Thymus (tissue), 11 donors: Measurements from ENCODE around the gene METTL16. TPM values are rescaled to one million over a fixed set of nuclear protein-coding genes. Genes with fewer than 3 reads are reported as not detected.

Experiments
- DNase-seq, 9 donors: peaks; one replicate each; pipeline ENCODE4 v3.0.0-alpha.2; 2013; ENCODE audit warnings: low spot score in 9 of 9, low read depth in 6 of 9, missing footprints in 1 of 9
- H3K27ac ChIP-seq, 2 donors: one replicate each; pipeline ENCODE4 v1.5.1; 2013; ENCODE audit warnings: control low read depth in 1 of 2, low read depth in 1 of 2, low read length in 1 of 2, mild to moderate bottlenecking in 1 of 2, moderate library complexity in 1 of 2
- H3K27me3 ChIP-seq, 2 donors: one replicate each; pipeline ENCODE4 v1.5.1; 2013; ENCODE audit warnings: low read length in 1 of 2; ENCODE audit not compliant: control insufficient read depth in 2 of 2, insufficient read depth in 1 of 2
- H3K36me3 ChIP-seq, 2 donors: one replicate each; pipeline ENCODE4 v1.5.1; 2013; ENCODE audit warnings: low read length in 1 of 2, mild to moderate bottlenecking in 1 of 2, moderate library complexity in 1 of 2; ENCODE audit not compliant: control insufficient read depth in 2 of 2, insufficient read depth in 2 of 2
- H3K4me1 ChIP-seq, 2 donors: one replicate each; pipeline ENCODE4 v1.5.1; 2013; ENCODE audit warnings: low read length in 2 of 2; ENCODE audit not compliant: control insufficient read depth in 2 of 2, insufficient read depth in 2 of 2
- H3K4me3 ChIP-seq, 2 donors: one replicate each; pipeline ENCODE4 v1.5.1; 2013; ENCODE audit warnings: low read length in 2 of 2, control low read depth in 1 of 2, mild to moderate bottlenecking in 1 of 2
- H3K9me3 ChIP-seq, 2 donors: one replicate each; pipeline ENCODE4 v1.5.1; 2013; ENCODE audit warnings: low read length in 1 of 2, mild to moderate bottlenecking in 1 of 2; ENCODE audit not compliant: control insufficient read depth in 2 of 2, insufficient read depth in 1 of 2
- WGBS: extraction: QIAGEN DNeasy Blood & Tissue Kit; methylation state at CpG from one replicate; pipeline ENCODE4 v1.1.7; 2013; 5-methylcytosine and 5-hydroxymethylcytosine counted together
- polyA plus RNA-seq: library from polyadenylated mRNA; stranded (reverse); fragments of 200-250 nt; gene quantifications from one replicate; pipeline ENCODE4 v1.2.3, GENCODE V29; 2013
- total RNA-seq: library from RNA; stranded (reverse); fragments of 120-200 nt; gene quantifications from one replicate; pipeline ENCODE4 v1.2.4, GENCODE V29; 2013
- donor health status: healthy.

The METTL16 gene
- total and polyA plus RNA-seq, 2 donors: 19.2 to 37.1 TPM

DNA sequence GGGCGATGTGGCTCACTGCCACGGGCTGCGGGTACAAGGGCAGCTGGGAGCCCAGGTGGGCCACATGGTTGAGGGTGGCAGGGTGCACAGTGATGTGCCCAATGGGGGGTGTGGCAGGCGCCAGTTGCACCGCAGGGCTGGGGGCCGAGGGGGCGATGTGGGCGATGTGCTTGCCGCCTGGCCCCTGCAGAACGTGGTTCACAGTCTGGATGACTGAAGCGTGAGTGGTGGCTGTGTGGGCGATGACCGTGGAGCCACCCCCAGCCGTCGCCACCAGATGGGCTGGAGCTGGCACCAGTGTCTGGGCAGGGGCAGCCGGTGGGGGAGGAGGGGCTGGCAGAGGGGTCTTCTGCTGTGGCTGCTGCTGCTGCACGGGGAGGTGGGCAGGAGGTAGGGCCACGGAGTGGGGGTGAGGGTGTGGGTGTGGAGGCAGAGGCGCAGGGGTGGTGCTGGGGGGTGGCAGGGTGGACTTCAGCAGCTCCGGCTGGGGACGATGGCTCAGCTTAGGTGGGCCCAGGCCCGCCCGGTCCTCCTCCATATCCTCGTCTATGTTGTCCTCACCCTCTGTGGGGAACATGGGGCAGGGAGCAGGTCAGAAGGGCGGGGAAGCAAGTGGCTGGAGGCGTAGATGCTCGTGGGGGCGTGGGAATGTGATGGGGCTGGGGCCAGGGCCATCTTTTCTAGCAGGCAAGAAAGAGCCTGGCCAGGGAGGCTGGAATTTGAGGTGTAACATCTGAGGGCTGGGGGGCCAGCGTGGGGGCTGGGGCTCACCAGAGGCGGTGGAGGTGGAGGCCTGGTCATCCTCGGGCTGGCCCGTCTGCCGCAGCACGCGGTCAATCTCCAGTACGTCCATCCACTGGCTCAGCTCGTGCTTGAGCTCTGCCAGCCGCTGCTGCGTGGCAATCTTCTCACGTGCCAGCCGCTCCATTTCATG is 124.3 kb downstream of the METTL16 start:
- peaks cover 33 to 38% of the 10 kb centered on the region in 2 donors for H3K36me3 ChIP-seq
- H3K4me3 ChIP-seq: no peak overlapping the region
- no peaks in the 10 kb centered on the region for H3K27me3 ChIP-seq
- no peak for DNase-seq
- no peak overlapping the region for H3K27ac ChIP-seq
- peaks cover 11 to 31% of the 10 kb centered on the region in 2 donors for H3K4me1 ChIP-seq
- no peaks in the 10 kb centered on the region for H3K9me3 ChIP-seq
- 98% methylated on average over 41 of the region's 41 CpGs for WGBS

GRCh38 chr17:2386400-2387085 is 125.1 kb downstream of the METTL16 start:
- peaks cover 33 to 38% of the 10 kb centered on the region in 2 donors for H3K36me3 ChIP-seq
- no peaks in the 10 kb centered on the region for H3K9me3 ChIP-seq
- H3K4me1 ChIP-seq: peaks cover 4 to 23% of the 10 kb centered on the region in 2 donors
- DNase-seq: no peak
- no peak overlapping the region for H3K4me3 ChIP-seq
- H3K27ac ChIP-seq: no peak overlapping the region
- H3K27me3 ChIP-seq: no peaks in the 10 kb centered on the region
- WGBS: 93% methylated on average over 22 of the region's 22 CpGs

GRCh38 chr17:2385240-2386210 is 126.2 kb downstream of the METTL16 start:
- no peaks in the 10 kb centered on the region for H3K27me3 ChIP-seq
- H3K4me3 ChIP-seq: no peak overlapping the region
- H3K27ac ChIP-seq: no peak overlapping the region
- H3K9me3 ChIP-seq: no peaks in the 10 kb centered on the region
- H3K4me1 ChIP-seq: peaks cover 2 to 15% of the 10 kb centered on the region in 2 donors
- no peak for DNase-seq
- H3K36me3 ChIP-seq: peaks cover 33 to 38% of the 10 kb centered on the region in 2 donors
- 96% methylated on average over 18 of the region's 18 CpGs for WGBS

- Histone ChIP-seq H3K4me1 (peaks cover 0 to 10% of the 10 kb centered on the region in 2 donors), H3K36me3 (peaks cover 29 to 39% of the 10 kb centered on the region in 2 donors), H3K27ac (no peak overlapping the region), H3K4me3 (no peak overlapping the region), H3K27me3 (no peaks in the 10 kb centered on the region), H3K9me3 (no peaks in the 10 kb centered on the region)
- no peak for DNase-seq
- 95% methylated on average over 22 of the region's 22 CpGs for WGBS
These were observed 127.1 kb downstream of the METTL16 start for GRCh38 chr17:2384439-2385127.

GRCh38 chr17:2383628-2384167 is 128.0 kb downstream of the METTL16 start:
- 94% methylated on average over 11 of the region's 11 CpGs for WGBS
- peaks cover 0 to 4% of the 10 kb centered on the region in 2 donors for H3K4me1 ChIP-seq
- no peak overlapping the region for H3K27ac ChIP-seq

GRCh38 chr17:2380950-2381649 is 130.6 kb downstream of the METTL16 start:
- Histone ChIP-seq H3K4me3 (no peak overlapping the region), H3K4me1 (peaks cover 0 to 3% of the 10 kb centered on the region in 2 donors), H3K27ac (no peak overlapping the region), H3K27me3 (no peaks in the 10 kb centered on the region), H3K9me3 (no peaks in the 10 kb centered on the region), H3K36me3 (peaks cover 32 to 38% of the 10 kb centered on the region in 2 donors)
- WGBS: 95% methylated on average over 15 of the region's 15 CpGs
- no peak for DNase-seq

More at GRCh38 chr17:2383628-2384167, 128.0 kb downstream of the METTL16 start:
- peaks cover 34 to 42% of the 10 kb centered on the region in 2 donors for H3K36me3 ChIP-seq
- DNase-seq: no peak
- H3K27me3 ChIP-seq: no peaks in the 10 kb centered on the region
- no peaks in the 10 kb centered on the region for H3K9me3 ChIP-seq
- H3K4me3 ChIP-seq: no peak overlapping the region

- Histone ChIP-seq H3K36me3 (peaks cover 32 to 38% of the 10 kb centered on the region in 2 donors), H3K27me3 (no peaks in the 10 kb centered on the region), H3K4me3 (no peak overlapping the region), H3K27ac (no peak overlapping the region), H3K9me3 (no peaks in the 10 kb centered on the region), H3K4me1 (peaks cover 0 to 3% of the 10 kb centered on the region in 2 donors)
- WGBS: 96% methylated on average over 16 of the region's 16 CpGs
- DNase-seq: no peak
These were observed 131.3 kb downstream of the METTL16 start for GRCh38 chr17:2380226-2380922.
